Adipose tissue (tissue), 3 donors: Measurements from ENCODE around the gene BCAS3. TPM values are rescaled to one million over a fixed set of nuclear protein-coding genes. Genes with fewer than 3 reads are reported as not detected.

ENCODE experiments used
- H3K27ac ChIP-seq: one replicate; pipeline ENCODE4 v1.5.1; 2013; ENCODE audit warnings: low read depth, low read length
- WGBS, 3 donors: extraction: QIAGEN DNeasy Blood & Tissue Kit; methylation state at CpG; one replicate each; pipeline ENCODE4 v1.1.7; 2013; 5-methylcytosine and 5-hydroxymethylcytosine counted together
- polyA plus RNA-seq, 3 donors: library from polyadenylated mRNA; stranded (reverse); fragments of 200-250 nt; gene quantifications; one replicate each; pipeline ENCODE4 v1.2.3, GENCODE V29; 2013
- donor health status: healthy with polysubstance abuse.
- donor health status: Bipolar disorder and iron deficiency.
- donor health status: healthy.

BCAS3 gene
- polyA plus RNA-seq: 1 to 10 TPM; 5.2 to 8.5 (median 5.4) TPM

GRCh38 chr17:60677308-60678117 lies at the start of gene BCAS3:
BCAS3 (plus strand) TSS chr17:60677851.
- 0 to 1% (median 0%) methylated on average over 51 of the region's 51 CpGs for WGBS, 3 donors
- H3K27ac ChIP-seq: no peak within 1 kb of the TSS

GRCh38 chr17:60628252-60628889 lies 49.3 kb upstream of the BCAS3 start:
- 84 to 86% (median 85%) methylated on average over 6 of the region's 6 CpGs for WGBS, 3 donors
- no peak overlapping the region for H3K27ac ChIP-seq

- no peak overlapping the region for H3K27ac ChIP-seq
- WGBS, 3 donors: 78 to 86% (median 79%) methylated on average over 2 of the region's 2 CpGs
Measured at GRCh38 chr17:60629120-60629519, 48.5 kb upstream of the BCAS3 start.

GRCh38 chr17:60630352-60630751 lies 47.3 kb upstream of the BCAS3 start:
- H3K27ac ChIP-seq: no peak overlapping the region

GRCh38 chr17:60631119-60631518 lies 46.5 kb upstream of the BCAS3 start:
- no peak overlapping the region for H3K27ac ChIP-seq

More at GRCh38 chr17:60630352-60630751, 47.3 kb upstream of the BCAS3 start:
- 65 to 79% (median 65%) methylated on average over 5 of the region's 5 CpGs for WGBS, 3 donors

GRCh38 chr17:60637683-60638082 lies 40.0 kb upstream of the BCAS3 start:
- no peak overlapping the region for H3K27ac ChIP-seq
- 93% methylated on average over 2 of the region's 2 CpGs for WGBS, 3 donors

More at GRCh38 chr17:60631119-60631518, 46.5 kb upstream of the BCAS3 start:
- 92 to 97% (median 96%) methylated on average over 6 of the region's 6 CpGs for WGBS, 3 donors

- no peak overlapping the region for H3K27ac ChIP-seq
- WGBS, 3 donors: 75 to 85% (median 82%) methylated on average over 4 of the region's 4 CpGs
Measured at GRCh38 chr17:60639019-60639330, 38.7 kb upstream of the BCAS3 start.

GRCh38 chr17:60640503-60640902 lies 37.1 kb upstream of the BCAS3 start:
- 55 to 80% (median 70%) methylated on average over 2 of the region's 2 CpGs for WGBS, 3 donors

GRCh38 chr17:60641126-60641525 lies 36.5 kb upstream of the BCAS3 start:
- no peak overlapping the region for H3K27ac ChIP-seq
- 86 to 92% (median 87%) methylated on average over 3 of the region's 3 CpGs for WGBS, 3 donors

More at GRCh38 chr17:60640503-60640902, 37.1 kb upstream of the BCAS3 start:
- no peak overlapping the region for H3K27ac ChIP-seq

- 13 to 36% (median 36%) methylated on average over 1 of the region's 1 CpG for WGBS, 3 donors
- no peak overlapping the region for H3K27ac ChIP-seq
Measured at GRCh38 chr17:60641810-60642220, 35.8 kb upstream of the BCAS3 start.

GRCh38 chr17:60645918-60646523 lies 31.6 kb upstream of the BCAS3 start:
- WGBS, 3 donors: 93 to 98% (median 95%) methylated on average over 3 of the region's 3 CpGs
- H3K27ac ChIP-seq: no peak overlapping the region

GRCh38 chr17:60646701-60647100 lies 30.9 kb upstream of the BCAS3 start:
- WGBS, 3 donors: 80 to 90% (median 87%) methylated on average over 3 of the region's 3 CpGs
- H3K27ac ChIP-seq: no peak overlapping the region

GRCh38 chr17:60647705-60648104 lies 29.9 kb upstream of the BCAS3 start:
- WGBS, 3 donors: 47 to 95% (median 93%) methylated on average over 1 of the region's 1 CpG
- H3K27ac ChIP-seq: no peak overlapping the region

- WGBS, 3 donors: 69 to 81% (median 76%) methylated on average over 2 of the region's 2 CpGs
- no peak overlapping the region for H3K27ac ChIP-seq
Measured at GRCh38 chr17:60652454-60653247, 25.0 kb upstream of the BCAS3 start.

- 100% methylated on average over 1 of the region's 1 CpG for WGBS, 3 donors
- no peak overlapping the region for H3K27ac ChIP-seq
Measured at GRCh38 chr17:60653569-60653968, 24.1 kb upstream of the BCAS3 start.

- WGBS, 3 donors: 90 to 96% (median 95%) methylated on average over 5 of the region's 5 CpGs
- H3K27ac ChIP-seq: no peak overlapping the region
Measured at GRCh38 chr17:60656499-60656898, 21.2 kb upstream of the BCAS3 start.

GRCh38 chr17:60659156-60659555 lies 18.5 kb upstream of the BCAS3 start:
- H3K27ac ChIP-seq: no peak overlapping the region
- WGBS, 3 donors: 80 to 91% (median 87%) methylated on average over 1 of the region's 1 CpG

- 89 to 95% (median 95%) methylated on average over 2 of the region's 2 CpGs for WGBS, 3 donors
- H3K27ac ChIP-seq: no peak overlapping the region
Measured at GRCh38 chr17:60661489-60661888, 16.2 kb upstream of the BCAS3 start.

- WGBS, 3 donors: 69 to 88% (median 81%) methylated on average over 1 of the region's 1 CpG
Measured at GRCh38 chr17:60664022-60664421, 13.6 kb upstream of the BCAS3 start.

More at GRCh38 chr17:60664022-60664421, 13.6 kb upstream of the BCAS3 start:
- H3K27ac ChIP-seq: no peak overlapping the region
